Measurements from ENCODE around the gene RPGRIP1L. TPM values are rescaled to one million over a fixed set of nuclear protein-coding genes. Genes with fewer than 3 reads are reported as not detected.

Gene RPGRIP1L
- total and polyA plus RNA-seq, 9 donors = 5.3 to 10.0 (median 7.8) TPM

GRCh38 chr16:53598511-53599275, 105.0 kb downstream of the RPGRIP1L start:
- no CpG with 5 or more reads among the region's 3 CpGs for WGBS (ENCODE audit: insufficient coverage)
- peaks cover 2% of the 10 kb centered on the region for H3K9me3 ChIP-seq (replicated peaks; ENCODE audit: control insufficient read depth, low read depth, low read length)
- H3K4me1 ChIP-seq (ENCODE audit: control insufficient read depth, insufficient read depth, low read length) = no peaks in the 10 kb centered on the region
- H3K36me3 ChIP-seq (ENCODE audit: control insufficient read depth, insufficient read depth, low read length) = peaks cover 9% of the 10 kb centered on the region
- no peak for DNase-seq
- no peak overlapping the region for H3K4me3 ChIP-seq (ENCODE audit: low read length)
- H3K27me3 ChIP-seq (ENCODE audit: control insufficient read depth, insufficient read depth, low read length) = no peaks in the 10 kb centered on the region
- no peak overlapping the region for H3K27ac ChIP-seq (ENCODE audit: low read length)

GRCh38 chr16:53597776-53598175, 105.9 kb downstream of the RPGRIP1L start:
- no peak for DNase-seq
- no peaks in the 10 kb centered on the region for H3K27me3 ChIP-seq (ENCODE audit: control insufficient read depth, insufficient read depth, low read length)
- no CpG with 5 or more reads among the region's 3 CpGs for WGBS (ENCODE audit: insufficient coverage)

GRCh38 chr16:53588081-53588648, 115.5 kb downstream of the RPGRIP1L start:
- no peak overlapping the region for H3K4me3 ChIP-seq (ENCODE audit: low read length)
- no peaks in the 10 kb centered on the region for H3K36me3 ChIP-seq (ENCODE audit: control insufficient read depth, insufficient read depth, low read length)
- H3K9me3 ChIP-seq (replicated peaks; ENCODE audit: control insufficient read depth, low read depth, low read length) = peaks cover 2% of the 10 kb centered on the region
- no peak for DNase-seq
- peaks cover 2% of the 10 kb centered on the region for H3K27me3 ChIP-seq (ENCODE audit: control insufficient read depth, insufficient read depth, low read length)
- WGBS (ENCODE audit: insufficient coverage) = no CpG with 5 or more reads among the region's 3 CpGs
- H3K27ac ChIP-seq (ENCODE audit: low read length) = no peak overlapping the region
- H3K4me1 ChIP-seq (ENCODE audit: control insufficient read depth, insufficient read depth, low read length) = no peaks in the 10 kb centered on the region

More at GRCh38 chr16:53597776-53598175, 105.9 kb downstream of the RPGRIP1L start:
- peaks cover 9% of the 10 kb centered on the region for H3K36me3 ChIP-seq (ENCODE audit: control insufficient read depth, insufficient read depth, low read length)
- H3K4me3 ChIP-seq (ENCODE audit: low read length) = no peak overlapping the region
- H3K27ac ChIP-seq (ENCODE audit: low read length) = no peak overlapping the region
- H3K9me3 ChIP-seq (replicated peaks; ENCODE audit: control insufficient read depth, low read depth, low read length) = peaks cover 2% of the 10 kb centered on the region
- no peaks in the 10 kb centered on the region for H3K4me1 ChIP-seq (ENCODE audit: control insufficient read depth, insufficient read depth, low read length)

GRCh38 chr16:53583401-53583800, 120.3 kb downstream of the RPGRIP1L start:
- DNase-seq = no peak
- Histone ChIP-seq H3K27ac (ENCODE audit: low read length) (no peak overlapping the region), H3K27me3 (ENCODE audit: control insufficient read depth, insufficient read depth, low read length) (no peaks in the 10 kb centered on the region), H3K4me3 (ENCODE audit: low read length) (no peak overlapping the region), H3K9me3 (replicated peaks; ENCODE audit: control insufficient read depth, low read depth, low read length) (no peaks in the 10 kb centered on the region), H3K4me1 (ENCODE audit: control insufficient read depth, insufficient read depth, low read length) (no peaks in the 10 kb centered on the region), H3K36me3 (ENCODE audit: control insufficient read depth, insufficient read depth, low read length) (no peaks in the 10 kb centered on the region)
- whole genome bisulfite sequencing (ENCODE audit: insufficient coverage) = 100% methylated on average over 1 of the region's 2 CpGs

- Histone ChIP-seq H3K4me3 (ENCODE audit: low read length) (no peak overlapping the region), H3K36me3 (ENCODE audit: control insufficient read depth, insufficient read depth, low read length) (no peaks in the 10 kb centered on the region), H3K9me3 (replicated peaks; ENCODE audit: control insufficient read depth, low read depth, low read length) (no peaks in the 10 kb centered on the region), H3K4me1 (ENCODE audit: control insufficient read depth, insufficient read depth, low read length) (no peaks in the 10 kb centered on the region), H3K27ac (ENCODE audit: low read length) (no peak overlapping the region), H3K27me3 (ENCODE audit: control insufficient read depth, insufficient read depth, low read length) (no peaks in the 10 kb centered on the region)
- WGBS (ENCODE audit: insufficient coverage) = 100% methylated on average over 1 of the region's 2 CpGs
- DNase-seq = no peak
Observed at GRCh38 chr16:53581784-53582183, 121.9 kb downstream of the RPGRIP1L start.

GRCh38 chr16:53580038-53580802, 123.4 kb downstream of the RPGRIP1L start:
- Histone ChIP-seq H3K4me1 (ENCODE audit: control insufficient read depth, insufficient read depth, low read length) (no peaks in the 10 kb centered on the region), H3K36me3 (ENCODE audit: control insufficient read depth, insufficient read depth, low read length) (no peaks in the 10 kb centered on the region), H3K9me3 (replicated peaks; ENCODE audit: control insufficient read depth, low read depth, low read length) (no peaks in the 10 kb centered on the region), H3K27ac (ENCODE audit: low read length) (no peak overlapping the region), H3K4me3 (ENCODE audit: low read length) (no peak overlapping the region), H3K27me3 (ENCODE audit: control insufficient read depth, insufficient read depth, low read length) (no peaks in the 10 kb centered on the region)
- WGBS (ENCODE audit: insufficient coverage) = 85% methylated on average over 11 of the region's 12 CpGs
- no peak for DNase-seq

GRCh38 chr16:53576904-53577303, 126.8 kb downstream of the RPGRIP1L start:
- Histone ChIP-seq H3K27me3 (ENCODE audit: control insufficient read depth, insufficient read depth, low read length) (no peaks in the 10 kb centered on the region), H3K27ac (ENCODE audit: low read length) (no peak overlapping the region), H3K4me3 (ENCODE audit: low read length) (no peak overlapping the region), H3K4me1 (ENCODE audit: control insufficient read depth, insufficient read depth, low read length) (no peaks in the 10 kb centered on the region), H3K9me3 (replicated peaks; ENCODE audit: control insufficient read depth, low read depth, low read length) (peaks cover 9% of the 10 kb centered on the region), H3K36me3 (ENCODE audit: control insufficient read depth, insufficient read depth, low read length) (no peaks in the 10 kb centered on the region)
- WGBS (ENCODE audit: insufficient coverage) = 89% methylated on average over 3 of the region's 5 CpGs
- DNase-seq = no peak

GRCh38 chr16:53576210-53576609, 127.4 kb downstream of the RPGRIP1L start:
- Histone ChIP-seq H3K4me3 (ENCODE audit: low read length) (no peak overlapping the region), H3K36me3 (ENCODE audit: control insufficient read depth, insufficient read depth, low read length) (no peaks in the 10 kb centered on the region), H3K27ac (ENCODE audit: low read length) (no peak overlapping the region), H3K27me3 (ENCODE audit: control insufficient read depth, insufficient read depth, low read length) (no peaks in the 10 kb centered on the region), H3K9me3 (replicated peaks; ENCODE audit: control insufficient read depth, low read depth, low read length) (peaks cover 16% of the 10 kb centered on the region), H3K4me1 (ENCODE audit: control insufficient read depth, insufficient read depth, low read length) (no peaks in the 10 kb centered on the region)
- DNase-seq = peak; percentile 11
- WGBS (ENCODE audit: insufficient coverage) = 62% methylated on average over 4 of the region's 4 CpGs

GRCh38 chr16:53571763-53572162, 131.9 kb downstream of the RPGRIP1L start:
- Histone ChIP-seq H3K27ac (ENCODE audit: low read length) (no peak overlapping the region), H3K4me3 (ENCODE audit: low read length) (no peak overlapping the region), H3K36me3 (ENCODE audit: control insufficient read depth, insufficient read depth, low read length) (no peaks in the 10 kb centered on the region), H3K9me3 (replicated peaks; ENCODE audit: control insufficient read depth, low read depth, low read length) (peaks cover 22% of the 10 kb centered on the region), H3K4me1 (ENCODE audit: control insufficient read depth, insufficient read depth, low read length) (no peaks in the 10 kb centered on the region), H3K27me3 (ENCODE audit: control insufficient read depth, insufficient read depth, low read length) (no peaks in the 10 kb centered on the region)
- DNase-seq = no peak

GRCh38 chr16:53566552-53567245, 137.0 kb downstream of the RPGRIP1L start:
- H3K36me3 ChIP-seq (ENCODE audit: control insufficient read depth, insufficient read depth, low read length) = no peaks in the 10 kb centered on the region
- WGBS (ENCODE audit: insufficient coverage) = 44% methylated on average over 3 of the region's 5 CpGs
- peak; percentile 75 for DNase-seq
- H3K27me3 ChIP-seq (ENCODE audit: control insufficient read depth, insufficient read depth, low read length) = no peaks in the 10 kb centered on the region
- no peaks in the 10 kb centered on the region for H3K4me1 ChIP-seq (ENCODE audit: control insufficient read depth, insufficient read depth, low read length)
- no peak overlapping the region for H3K27ac ChIP-seq (ENCODE audit: low read length)
- no peak overlapping the region for H3K4me3 ChIP-seq (ENCODE audit: low read length)
- peaks cover 11% of the 10 kb centered on the region for H3K9me3 ChIP-seq (replicated peaks; ENCODE audit: control insufficient read depth, low read depth, low read length)
